HG02798 (cell line): ENCODE results near the gene VPS13D.

Experiments used
- ATAC-seq: cut with Tn5 transposase; IDR thresholded peaks from one replicate; pipeline ENCODE4 v1.9.1; 2021; ENCODE audit warnings: mild to moderate bottlenecking; ENCODE audit not compliant: unreplicated experiment, poor library complexity

Gene VPS13D

DNA sequence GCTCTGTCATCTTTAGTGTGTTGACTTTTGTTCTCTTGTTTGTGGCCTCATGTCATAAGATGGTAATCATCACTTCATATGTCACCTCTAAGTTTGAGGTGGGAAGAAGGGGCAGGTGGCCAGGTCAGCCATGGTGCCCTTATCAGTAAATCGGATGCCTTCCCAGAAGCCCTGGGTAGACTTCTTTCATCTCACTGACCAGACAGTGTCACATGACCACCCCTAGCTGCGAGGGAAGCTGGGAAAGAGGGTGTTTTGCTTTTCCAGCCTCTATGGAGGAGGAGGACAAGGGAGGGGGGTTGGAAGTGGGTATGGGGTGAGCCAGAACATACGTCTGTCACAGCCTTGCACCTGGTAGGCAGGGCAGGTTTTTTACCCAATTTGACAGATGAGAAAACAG lies 34.4 kb upstream of the VPS13D start:
- no peak for ATAC-seq

DNA sequence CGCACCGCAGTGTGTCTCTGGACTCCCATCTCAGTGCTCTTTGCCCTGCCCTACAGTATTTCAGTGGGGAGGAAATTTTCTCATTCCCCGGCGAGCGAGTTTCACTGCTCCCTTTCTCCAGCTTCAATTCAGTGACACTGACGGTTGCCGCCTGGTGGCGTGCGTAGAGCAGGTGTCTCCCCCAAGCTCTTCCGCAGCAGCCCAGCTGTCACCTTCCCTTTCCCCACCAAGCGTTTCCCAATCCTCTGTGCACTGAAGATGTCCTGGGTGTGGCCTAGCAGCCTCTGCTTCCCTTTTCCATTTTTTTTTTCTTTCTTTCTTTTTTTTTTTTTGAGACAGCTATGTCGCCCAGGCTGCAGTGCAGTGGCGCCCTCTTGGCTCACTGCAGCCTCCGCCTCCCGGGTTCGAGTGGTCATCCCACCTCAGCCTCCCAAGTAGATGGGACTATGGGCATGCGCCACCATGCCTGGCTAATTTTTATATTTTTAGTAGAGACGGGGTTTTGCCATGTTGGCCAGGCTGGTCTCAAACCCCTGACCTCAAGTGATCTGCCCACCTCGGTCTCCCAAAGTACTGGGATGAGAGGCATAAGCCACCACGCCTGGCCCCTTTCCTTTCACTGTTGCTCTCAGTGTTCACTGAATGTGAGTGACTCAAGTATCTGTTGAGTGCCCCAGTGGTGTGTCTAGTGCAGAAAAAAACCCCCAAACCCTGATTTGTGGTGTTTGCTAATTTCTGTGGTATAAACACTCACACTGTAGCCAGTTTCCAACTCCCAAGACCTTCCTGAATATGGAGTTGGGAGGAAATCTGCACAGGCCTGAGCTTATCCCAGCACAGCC lies 33.0 kb upstream of the VPS13D start:
- ATAC-seq = no peak

DNA sequence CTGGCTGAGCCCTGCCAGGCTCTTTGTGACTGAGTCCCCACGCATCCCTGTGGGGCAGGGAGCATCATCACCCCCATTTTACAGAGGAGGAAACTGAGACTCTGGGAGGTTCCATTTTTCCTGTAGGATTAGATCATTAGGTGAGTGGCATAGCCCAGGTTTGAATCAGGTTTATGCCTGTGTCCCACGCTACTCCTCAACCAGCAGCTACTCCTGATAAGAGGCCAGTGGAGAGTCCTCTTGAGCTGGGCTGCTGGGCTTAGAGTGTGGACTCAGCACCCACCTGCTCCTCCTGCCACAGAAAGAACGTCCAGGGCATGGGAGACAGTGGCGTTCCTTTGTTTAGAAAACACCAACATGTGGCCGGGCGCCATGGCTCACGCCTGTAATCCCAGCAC lies 32.3 kb upstream of the VPS13D start:
- ATAC-seq = no peak

DNA sequence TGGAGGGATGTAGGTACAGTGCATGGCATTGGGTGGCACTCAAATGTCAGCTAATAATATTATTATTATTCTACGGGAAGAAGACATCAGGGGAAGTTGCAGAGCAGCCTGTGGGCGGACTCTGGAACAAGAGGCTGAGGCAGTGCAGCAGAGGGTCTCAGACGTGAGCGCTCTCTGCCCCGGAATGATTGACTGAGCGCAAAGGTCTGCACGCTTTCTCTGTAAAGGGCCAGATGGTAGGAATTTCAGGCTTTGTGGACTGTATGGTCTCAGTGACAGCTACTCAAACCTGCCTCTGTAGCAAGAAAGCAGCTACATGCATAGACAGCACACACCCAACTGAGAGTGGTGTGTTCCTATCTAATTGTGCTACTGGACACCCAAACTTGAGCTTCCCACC lies 29.6 kb upstream of the VPS13D start:
- ATAC-seq = no peak

DNA sequence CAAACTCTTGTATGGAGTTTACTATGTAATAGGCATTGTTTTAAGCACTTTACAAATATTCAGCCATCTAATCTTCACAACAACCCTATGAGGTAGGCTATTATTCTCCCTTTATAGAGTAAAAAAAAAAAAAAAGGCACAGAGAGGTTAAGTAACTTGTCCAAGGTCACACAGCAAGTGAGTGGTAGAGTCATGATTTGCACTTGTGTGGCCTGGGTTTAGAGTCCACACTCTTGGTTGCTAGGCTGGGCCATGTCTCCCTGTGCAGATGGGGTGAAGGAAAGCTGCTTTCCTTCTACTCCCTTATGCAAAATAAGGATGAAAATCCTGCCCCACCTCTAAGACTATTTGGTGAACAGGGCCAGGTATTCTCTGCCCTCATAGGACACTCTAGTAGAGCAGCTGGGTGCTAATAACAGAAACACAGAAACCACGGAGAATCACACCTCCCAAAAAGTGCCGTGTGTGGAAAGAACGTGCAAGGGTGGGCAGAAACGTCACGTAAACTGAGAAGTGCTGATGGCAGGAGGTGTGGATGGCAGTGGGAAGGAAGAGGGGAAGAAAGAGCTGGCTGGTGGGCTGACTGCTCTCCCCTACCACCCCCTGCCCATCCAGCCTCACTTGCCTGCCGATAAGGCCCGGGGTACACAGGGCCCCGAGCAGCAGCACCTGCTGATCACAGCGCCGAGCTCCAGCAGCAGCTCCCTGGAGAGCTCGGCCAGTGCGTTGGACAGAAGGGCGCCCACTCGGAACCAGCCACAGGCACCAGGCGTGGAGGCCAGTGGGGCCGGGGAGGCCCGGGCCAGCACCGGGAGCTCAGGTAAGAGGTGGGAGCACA lies 28.3 kb upstream of the VPS13D start:
- ATAC-seq = peak; percentile 55

DNA sequence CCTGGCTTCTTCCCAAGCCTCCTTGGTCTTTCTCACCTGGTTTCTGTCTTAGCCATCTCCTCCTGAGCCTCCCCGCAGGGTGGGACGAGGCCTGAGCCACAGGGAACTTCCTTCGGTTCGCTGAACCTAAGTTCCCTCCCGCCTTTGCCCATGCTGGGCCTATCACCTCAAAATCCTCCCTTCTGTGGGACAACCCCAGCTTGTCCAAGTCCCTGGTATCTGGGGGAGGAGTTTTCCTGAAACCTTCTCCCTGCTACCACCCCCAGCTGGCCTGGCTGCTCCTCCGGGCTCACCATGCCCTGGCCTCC lies 27.7 kb upstream of the VPS13D start:
- no peak for ATAC-seq

DNA sequence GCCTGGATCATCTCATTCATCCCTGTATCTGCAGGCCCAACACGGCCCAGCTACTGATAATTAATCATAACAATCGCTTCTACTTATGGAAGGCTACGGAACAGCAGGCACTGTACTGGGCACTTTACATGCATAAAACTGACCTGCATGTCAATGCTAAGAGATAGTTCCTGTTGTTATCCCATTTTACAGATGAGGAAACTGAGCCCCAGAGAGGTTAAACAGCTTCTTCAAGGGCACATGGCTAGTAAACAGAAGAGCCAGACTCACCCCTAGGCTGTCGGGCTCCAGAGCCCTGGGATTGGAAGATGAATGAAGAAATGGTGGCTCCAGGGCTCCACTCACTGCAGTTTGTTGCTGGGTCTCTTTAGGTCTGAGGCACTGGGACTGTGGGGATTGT lies 27.3 kb upstream of the VPS13D start:
- no peak for ATAC-seq

DNA sequence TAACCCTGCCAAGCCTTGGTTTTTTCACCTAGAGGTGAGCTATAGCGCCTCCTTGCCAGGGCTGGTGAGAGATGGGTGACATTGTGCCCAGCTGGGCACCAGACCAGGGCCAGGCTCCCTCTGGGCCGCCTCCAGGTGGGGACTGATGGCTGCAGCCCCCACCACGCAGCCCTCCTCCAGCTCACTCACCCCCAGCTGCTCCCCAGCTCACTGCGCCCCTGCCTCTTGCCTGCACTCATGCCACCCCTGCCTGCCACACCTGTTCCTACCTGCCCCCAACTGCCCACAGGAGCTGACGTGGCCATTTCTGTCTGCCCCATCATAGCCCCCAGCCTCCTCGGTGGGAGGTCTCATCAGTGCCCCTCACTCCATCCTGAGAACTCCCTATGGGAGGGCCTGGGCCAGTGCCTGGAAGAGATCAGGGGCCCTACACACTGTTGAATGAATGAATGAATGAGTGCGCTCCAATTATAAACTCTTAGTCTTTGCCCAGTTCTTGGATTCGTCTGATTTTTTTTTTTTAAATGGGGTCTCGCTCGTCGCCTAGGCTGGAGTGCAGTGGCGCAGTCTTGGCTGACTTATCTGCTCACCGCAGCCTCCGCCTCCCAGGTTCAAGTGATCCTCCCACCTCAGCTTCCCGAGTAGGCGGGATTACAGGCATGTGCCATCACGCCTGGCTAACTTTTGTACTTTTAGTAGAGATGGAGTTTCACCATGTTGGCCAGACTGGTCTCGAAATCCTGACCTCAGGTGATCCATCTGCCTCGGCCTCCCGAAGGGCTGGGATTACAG lies 26.4 kb upstream of the VPS13D start:
- no peak for ATAC-seq

DNA sequence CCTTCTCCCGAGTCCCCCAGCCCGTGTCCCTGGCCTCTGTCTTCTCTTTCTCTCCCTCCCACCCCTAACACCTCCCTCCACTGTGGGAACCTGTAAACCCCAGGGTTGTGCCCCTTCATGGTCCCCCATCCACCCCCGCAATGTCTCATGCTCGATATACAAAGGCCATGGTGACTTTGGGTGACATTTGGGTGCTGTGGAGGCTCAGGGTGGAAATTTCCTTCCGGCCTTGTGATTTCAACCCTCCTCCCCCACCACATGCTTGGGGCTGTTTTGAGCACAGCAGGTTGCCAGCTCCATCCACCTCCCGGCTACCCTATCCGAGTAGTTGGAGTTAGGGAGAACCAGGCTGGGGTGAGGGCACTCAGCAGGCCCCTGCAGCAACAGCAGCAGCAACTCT lies 25.7 kb upstream of the VPS13D start:
- no peak for ATAC-seq

DNA sequence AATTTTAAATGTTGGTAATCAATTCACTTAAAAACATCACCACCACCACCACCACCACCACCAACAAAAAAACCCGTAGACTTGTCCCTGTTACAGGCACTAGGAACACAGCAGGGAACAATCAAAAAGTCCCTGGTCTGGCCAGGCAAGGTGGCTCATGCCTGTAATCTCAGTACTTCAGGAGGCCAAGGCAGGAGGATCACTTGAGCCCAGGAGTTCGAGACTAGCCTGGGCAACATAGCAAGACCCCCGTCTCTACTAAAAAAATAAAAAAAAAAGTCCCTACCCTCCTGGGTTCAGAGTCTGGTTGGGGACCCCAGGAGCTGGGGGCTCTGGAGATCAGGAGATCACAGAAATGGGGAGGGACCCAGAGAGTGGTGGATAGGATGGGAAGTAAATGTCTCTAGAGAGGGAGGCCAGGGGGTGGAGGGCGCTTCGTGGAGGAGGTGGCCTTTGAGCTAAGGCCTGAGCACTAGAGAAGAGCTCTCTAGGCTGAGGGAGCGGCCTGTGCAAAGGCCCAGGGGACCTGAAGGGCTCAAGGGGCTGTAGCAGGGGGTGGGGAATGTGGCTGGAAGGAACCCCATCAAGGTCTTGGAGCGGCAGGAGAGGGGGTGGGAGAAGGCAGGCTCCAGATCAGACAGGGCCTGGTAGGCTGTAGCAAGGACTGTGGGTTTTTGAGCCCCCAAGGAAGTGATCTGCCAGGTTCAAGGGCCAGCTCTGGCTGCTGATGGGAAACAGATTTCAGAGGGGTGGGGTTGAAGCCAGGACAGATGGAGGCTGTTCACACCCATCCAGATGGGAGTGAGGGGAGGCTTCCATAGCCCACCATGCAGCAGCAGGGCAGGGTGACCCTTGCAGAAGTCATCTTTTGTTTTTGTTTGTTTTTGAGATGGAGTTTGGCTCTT lies 24.8 kb upstream of the VPS13D start:
- ATAC-seq = no peak

DNA sequence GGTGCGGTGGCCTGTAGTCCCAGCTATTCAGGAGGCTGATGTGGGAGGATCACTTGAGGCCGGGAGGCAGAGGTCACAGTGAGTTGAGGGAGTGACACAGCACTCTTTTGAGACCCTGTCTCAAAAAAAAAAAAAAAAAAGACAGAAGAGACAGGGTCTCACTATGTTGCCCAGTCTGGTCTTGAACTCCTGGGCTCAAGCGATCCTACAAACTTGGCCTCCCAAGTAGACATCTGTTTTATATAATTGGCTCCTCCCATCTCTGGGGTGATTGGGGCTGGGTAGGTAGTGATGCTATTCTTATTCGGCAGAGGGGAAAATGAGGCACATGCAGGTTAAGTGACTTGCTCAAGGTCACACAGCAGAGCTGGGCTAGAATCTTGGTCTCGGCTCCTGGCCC lies 23.6 kb upstream of the VPS13D start:
- ATAC-seq = no peak

DNA sequence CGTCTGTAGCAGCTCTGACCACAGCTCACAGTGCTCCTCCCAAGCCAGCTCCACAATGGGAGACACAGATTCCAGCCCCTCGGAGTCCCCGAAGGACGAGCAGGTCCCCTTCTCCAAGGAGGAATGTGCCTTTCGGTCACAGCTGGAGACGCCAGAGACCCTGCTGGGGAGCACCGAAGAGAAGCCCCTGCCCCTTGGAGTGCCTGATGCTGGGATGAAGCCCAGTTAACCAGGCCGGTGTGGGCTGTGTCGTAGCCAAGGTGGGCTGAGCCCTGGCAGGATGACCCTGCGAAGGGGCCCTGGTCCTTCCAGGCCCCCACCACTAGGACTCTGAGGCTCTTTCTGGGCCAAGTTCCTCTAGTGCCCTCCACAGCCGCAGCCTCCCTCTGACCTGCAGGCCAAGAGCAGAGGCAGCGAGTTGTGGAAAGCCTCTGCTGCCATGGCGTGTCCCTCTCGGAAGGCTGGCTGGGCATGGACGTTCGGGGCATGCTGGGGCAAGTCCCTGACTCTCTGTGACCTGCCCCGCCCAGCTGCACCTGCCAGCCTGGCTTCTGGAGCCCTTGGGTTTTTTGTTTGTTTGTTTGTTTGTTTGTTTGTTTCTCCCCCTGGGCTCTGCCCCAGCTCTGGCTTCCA lies 22.9 kb upstream of the VPS13D start:
- ATAC-seq = no peak

DNA sequence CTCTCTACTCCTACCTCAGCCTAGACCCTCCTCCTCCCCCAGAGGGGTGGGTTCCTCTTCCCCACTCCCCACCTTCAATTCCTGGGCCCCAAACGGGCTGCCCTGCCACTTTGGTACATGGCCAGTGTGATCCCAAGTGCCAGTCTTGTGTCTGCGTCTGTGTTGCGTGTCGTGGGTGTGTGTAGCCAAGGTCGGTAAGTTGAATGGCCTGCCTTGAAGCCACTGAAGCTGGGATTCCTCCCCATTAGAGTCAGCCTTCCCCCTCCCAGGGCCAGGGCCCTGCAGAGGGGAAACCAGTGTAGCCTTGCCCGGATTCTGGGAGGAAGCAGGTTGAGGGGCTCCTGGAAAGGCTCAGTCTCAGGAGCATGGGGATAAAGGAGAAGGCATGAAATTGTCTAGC lies 21.6 kb upstream of the VPS13D start:
- no peak for ATAC-seq

DNA sequence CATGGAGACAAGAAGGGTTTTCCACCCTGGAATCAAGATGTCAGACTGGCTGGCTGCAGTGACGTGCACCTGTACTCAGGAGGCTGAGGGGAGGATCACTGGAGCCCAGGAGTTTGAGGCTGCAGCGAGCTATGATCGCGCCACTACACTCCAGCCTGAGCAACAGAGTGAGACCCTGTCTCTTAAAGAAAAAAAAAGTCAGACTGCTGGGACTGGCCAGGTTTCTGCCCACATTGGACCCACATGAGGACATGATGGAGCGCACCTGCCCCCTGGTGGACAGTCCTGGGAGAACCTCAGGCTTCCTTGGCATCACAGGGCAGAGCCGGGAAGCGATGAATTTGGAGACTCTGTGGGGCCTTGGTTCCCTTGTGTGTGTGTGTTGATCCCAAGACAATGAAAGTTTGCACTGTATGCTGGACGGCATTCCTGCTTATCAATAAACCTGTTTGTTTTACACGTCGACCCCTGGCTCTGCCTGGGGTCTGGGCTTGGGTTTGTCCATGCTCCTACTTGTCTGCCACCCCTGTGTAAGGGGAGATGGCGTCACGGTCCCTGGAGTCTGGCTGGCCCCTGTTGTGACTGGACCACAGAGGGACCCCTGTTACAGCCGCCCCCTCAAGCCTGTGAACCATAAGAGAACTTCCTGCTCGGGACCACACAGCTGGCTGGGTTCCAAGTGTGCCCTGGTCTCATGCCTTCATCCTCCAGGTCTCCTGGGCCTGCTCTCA lies 20.9 kb upstream of the VPS13D start:
- ATAC-seq = peak; percentile 36

DNA sequence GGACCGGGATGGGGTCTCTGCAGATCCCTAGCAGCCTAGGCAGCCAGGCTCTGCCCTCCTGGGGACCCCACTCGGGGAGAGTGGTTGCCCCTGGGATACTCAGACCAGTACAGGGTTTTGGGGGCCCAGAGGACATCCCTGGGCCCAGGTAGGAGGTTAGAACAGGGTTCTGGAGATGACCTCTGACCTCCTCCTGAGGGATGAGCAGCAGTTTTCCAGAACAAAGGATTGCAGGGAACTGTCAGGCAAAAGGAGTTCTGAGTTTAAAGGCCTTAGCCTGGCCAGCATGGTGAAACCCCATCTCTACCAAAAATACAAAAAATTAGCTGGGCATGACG lies 20.4 kb upstream of the VPS13D start:
- ATAC-seq = no peak

DNA sequence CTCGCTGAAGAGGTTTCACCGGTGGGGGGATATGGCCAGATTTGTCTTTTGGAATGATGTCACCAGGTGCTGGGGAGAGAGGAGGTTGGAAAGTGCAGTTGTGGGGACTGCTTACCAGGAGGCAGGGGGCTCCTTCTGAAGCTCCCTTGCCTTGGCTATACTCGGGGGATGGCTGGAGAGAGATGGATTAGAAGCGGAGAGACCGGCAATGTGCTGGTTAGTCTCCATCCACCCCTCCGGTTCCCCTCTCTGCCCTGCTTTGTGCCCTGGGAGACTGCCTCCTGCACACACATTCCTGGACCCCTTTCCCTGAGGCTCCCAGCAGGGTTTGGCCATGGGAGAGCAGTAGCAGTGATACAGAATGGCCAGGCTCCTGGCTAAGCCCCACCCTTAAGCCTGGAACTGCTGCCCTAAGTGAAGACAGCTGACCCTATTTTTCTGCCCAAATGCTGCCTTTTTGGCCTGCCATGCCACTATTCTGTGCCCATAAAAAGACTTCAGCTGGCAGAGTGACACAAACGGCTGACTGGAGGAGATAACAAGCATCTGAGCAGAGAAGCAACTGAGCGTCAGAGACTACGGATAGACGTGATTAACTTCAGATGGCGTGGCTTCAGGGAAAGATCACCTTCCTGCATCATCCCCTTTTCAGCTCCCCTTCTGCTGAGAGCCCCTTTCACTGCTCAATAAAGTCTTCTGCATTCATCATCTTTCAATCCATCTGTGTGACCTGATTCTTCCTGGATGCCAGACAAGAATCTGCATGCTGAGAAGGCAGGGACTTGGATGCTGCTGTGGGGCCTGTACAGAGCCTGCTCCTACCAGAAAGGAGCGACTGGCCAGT lies 14.5 kb upstream of the VPS13D start:
- ATAC-seq = no peak

DNA sequence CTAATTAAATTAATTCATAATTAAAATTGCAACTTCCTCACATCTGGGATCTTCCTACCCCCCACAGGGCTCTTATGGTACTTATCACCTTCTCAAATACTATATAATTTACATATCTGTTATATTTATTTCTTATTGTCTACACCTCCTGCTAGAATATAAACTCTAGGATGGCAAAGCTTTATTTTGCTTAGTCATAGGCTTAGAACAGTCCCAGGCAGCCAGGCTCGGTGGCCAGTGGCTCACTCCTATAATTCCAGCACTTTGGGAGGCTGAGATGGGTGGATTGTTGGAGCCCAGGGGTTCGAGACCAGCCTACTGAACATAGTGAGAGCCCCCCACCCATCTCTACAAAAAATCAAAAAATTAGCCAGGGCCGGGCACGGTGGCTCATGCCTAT lies 10.0 kb upstream of the VPS13D start:
- ATAC-seq = no peak

DNA sequence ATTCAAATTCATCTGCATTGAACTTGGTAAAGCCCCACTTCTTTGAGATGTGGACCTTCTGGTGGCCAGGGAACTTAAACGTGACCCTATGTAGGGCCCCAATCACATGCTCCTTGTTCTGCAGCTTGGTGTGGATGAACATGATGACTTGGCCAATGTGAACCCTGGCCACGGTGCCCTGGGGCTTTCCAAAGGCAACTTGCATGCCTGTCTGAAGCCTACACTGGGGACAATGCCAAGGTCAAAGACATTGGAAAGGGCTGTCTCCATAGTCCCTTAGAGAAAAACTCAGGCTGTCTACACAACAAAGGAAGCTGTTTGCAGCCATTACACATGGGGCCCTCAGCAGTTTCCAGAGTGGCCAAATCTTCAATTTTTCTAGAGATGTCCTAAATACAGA lies 8.9 kb upstream of the VPS13D start:
- no peak for ATAC-seq
